Psoas muscle (tissue), 8 donors: Measurements from ENCODE around the gene HACE1. TPM values are rescaled to one million over a fixed set of nuclear protein-coding genes. Genes with fewer than 3 reads are reported as not detected.
"Not testable (repeated sequence)": the region's sequence is repeated elsewhere in the genome, so short reads cannot be mapped to it uniquely, and the experiment has no call there.

Experiments used
- ATAC-seq, 4 donors: fragments of 200-7000 bp; cut with Tn5 transposase; one replicate each; pipeline ENCODE4 v1.9.1; 2020; ENCODE audit warnings: moderate library complexity in 3 of 4, mild to moderate bottlenecking in 2 of 4
- DNase-seq, 2 donors: peaks; one replicate each; pipeline ENCODE4 v3.0.0-alpha.2; 2020
- H3K27ac ChIP-seq: fragments of 200-600 bp; one replicate; pipeline ENCODE4 v1.8.0; 2022
- H3K27me3 ChIP-seq, 3 donors: fragments of 200-600 bp in 1 of 3; one replicate each; pipeline versions ENCODE4 v1.6.1 to v1.8.0; 2013 to 2022; ENCODE audit warnings: low read length in 2 of 3, mild to moderate bottlenecking in 2 of 3, moderate library complexity in 1 of 3; ENCODE audit not compliant: insufficient read depth in 3 of 3
- H3K36me3 ChIP-seq, 2 donors: fragments of 200-600 bp in 1 of 2; one replicate each; pipeline versions ENCODE4 v1.6.1 to v1.8.0; 2013 to 2022; ENCODE audit warnings: low read depth in 1 of 2, mild to moderate bottlenecking in 1 of 2, moderate library complexity in 1 of 2; ENCODE audit not compliant: insufficient read depth in 1 of 2
- H3K4me1 ChIP-seq: fragments of 200-600 bp; one replicate; pipeline ENCODE4 v1.8.0; 2022
- H3K4me3 ChIP-seq: fragments of 200-600 bp; one replicate; pipeline ENCODE4 v1.8.0; 2022; ENCODE audit warnings: mild to moderate bottlenecking
- H3K9me3 ChIP-seq: fragments of 200-600 bp; one replicate; pipeline ENCODE4 v1.8.0; 2022
- WGBS, 3 donors: extraction: QIAGEN DNeasy Blood & Tissue Kit; methylation state at CpG; one replicate each; pipeline versions ENCODE4 v1.1.6 to v1.1.7; 2013; 5-methylcytosine and 5-hydroxymethylcytosine counted together
- intact Hi-C, 2 donors: fragments of 100-400 bp; cut with DNase I; formaldehyde crosslinking; loops; one replicate each; pipeline versions ENCODE4 v1.11.0 to v1.14.2; 2022
- polyA plus RNA-seq, 3 donors: library from polyadenylated mRNA; stranded (reverse); fragments of 200-250 nt; gene quantifications; one replicate each; pipeline ENCODE4 v1.2.3, GENCODE V29; 2013
- total RNA-seq, 4 donors: library from RNA; stranded (reverse); fragmentation: NEBNext Ultra II Directional in 2 of 4; extraction: Animal tissue kit (Norgen Biotek cat#: 25700) in 2 of 4; gene quantifications; one replicate each; pipeline versions ENCODE4 v1.2.1 to v1.2.4, GENCODE V29; 2021 to 2023
- TF ChIP-seq, protein P1 (sequence below): fragments of 200-600 bp; IDR thresholded peaks from one replicate; pipeline ENCODE4 v1.8.0; 2022; ENCODE audit warnings: antibody characterized with exemption
- donor health status: healthy with polysubstance abuse.
- donor health status: DM: no; HTN: no; CAD: no; lungs with moderate emphysema.
- donor health status: Bipolar disorder and iron deficiency.
- donor health status: healthy.
- donor health status: DM: yes; HTN: yes; CAD: no.
- donor health status: DM: no; HTN: no; CAD: no.
- donor health status: DM: no; HTN: no; CAD: no.
- donor health status: DM: yes; HTN: yes; CAD: no.

Gene HACE1
- total and polyA plus RNA-seq, 7 donors: 2.5 to 4.8 (median 4.3) TPM

DNA sequence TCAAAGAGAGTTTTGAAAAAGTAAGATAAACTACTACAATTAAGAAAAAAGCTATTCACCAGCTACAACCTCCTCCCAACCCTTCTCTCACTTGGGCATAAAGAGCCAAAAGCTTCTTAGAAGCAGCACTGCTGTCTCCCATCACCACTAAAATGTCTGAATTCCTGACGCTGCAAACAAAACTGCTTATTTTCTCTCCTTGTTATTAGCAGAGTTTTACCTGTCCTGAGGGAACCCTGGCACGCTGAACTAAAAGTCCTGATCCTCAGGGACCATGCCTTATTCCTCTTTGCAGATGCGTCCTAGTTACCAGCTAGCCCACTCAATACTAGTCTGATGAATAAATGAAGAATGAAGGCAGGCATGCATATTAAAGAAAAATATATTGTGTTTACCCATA is 1.1 kb downstream of the HACE1 start:
- H3K27me3 ChIP-seq: no peaks in the 10 kb centered on the region
- TF ChIP-seq, protein P1, sequence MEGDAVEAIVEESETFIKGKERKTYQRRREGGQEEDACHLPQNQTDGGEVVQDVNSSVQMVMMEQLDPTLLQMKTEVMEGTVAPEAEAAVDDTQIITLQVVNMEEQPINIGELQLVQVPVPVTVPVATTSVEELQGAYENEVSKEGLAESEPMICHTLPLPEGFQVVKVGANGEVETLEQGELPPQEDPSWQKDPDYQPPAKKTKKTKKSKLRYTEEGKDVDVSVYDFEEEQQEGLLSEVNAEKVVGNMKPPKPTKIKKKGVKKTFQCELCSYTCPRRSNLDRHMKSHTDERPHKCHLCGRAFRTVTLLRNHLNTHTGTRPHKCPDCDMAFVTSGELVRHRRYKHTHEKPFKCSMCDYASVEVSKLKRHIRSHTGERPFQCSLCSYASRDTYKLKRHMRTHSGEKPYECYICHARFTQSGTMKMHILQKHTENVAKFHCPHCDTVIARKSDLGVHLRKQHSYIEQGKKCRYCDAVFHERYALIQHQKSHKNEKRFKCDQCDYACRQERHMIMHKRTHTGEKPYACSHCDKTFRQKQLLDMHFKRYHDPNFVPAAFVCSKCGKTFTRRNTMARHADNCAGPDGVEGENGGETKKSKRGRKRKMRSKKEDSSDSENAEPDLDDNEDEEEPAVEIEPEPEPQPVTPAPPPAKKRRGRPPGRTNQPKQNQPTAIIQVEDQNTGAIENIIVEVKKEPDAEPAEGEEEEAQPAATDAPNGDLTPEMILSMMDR: no peak
- no peak overlapping the region for H3K27ac ChIP-seq
- intact Hi-C loops: no loop called here
- peak overlapping the region; percentile 76 for H3K4me3 ChIP-seq
- no peak for ATAC-seq
- H3K36me3 ChIP-seq: no peaks in the 10 kb centered on the region
- WGBS, 3 donors: 21 to 25% (median 23%) methylated on average over 3 of the region's 3 CpGs
- DNase-seq: no peak
- no peaks in the 10 kb centered on the region for H3K9me3 ChIP-seq
- peaks cover 6% of the 10 kb centered on the region for H3K4me1 ChIP-seq

DNA sequence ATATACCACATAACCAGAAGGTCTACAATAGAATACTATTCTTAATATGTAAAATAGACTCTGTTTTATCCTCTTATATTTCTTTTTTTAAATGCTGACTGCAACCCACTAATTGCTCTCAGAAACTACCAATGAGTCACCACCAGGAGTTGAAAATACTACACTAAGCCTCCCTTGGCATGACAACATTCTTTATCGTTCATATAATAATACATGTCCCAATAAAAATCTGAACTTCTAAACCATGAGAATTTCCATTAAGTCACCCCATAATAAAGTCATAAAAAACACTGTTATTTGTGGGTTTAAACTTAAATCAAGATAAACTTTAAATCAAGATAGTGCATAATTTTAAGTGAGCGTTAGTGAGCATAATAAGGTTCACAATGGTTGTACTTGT is 4.2 kb downstream of the HACE1 start:
- Histone ChIP-seq H3K27ac (no peak overlapping the region), H3K4me1 (peaks cover 6% of the 10 kb centered on the region), H3K27me3 (no peaks in the 10 kb centered on the region), H3K36me3 (peaks cover 5 to 15% of the 10 kb centered on the region in 2 donors), H3K4me3 (no peak overlapping the region), H3K9me3 (no peaks in the 10 kb centered on the region)
- DNase-seq (no peak), ATAC-seq (no peak)
- intact Hi-C loops: no loop called here
- TF ChIP-seq, protein P1: no peak
- 60 to 65% (median 60%) methylated on average over 2 of the region's 2 CpGs for WGBS, 3 donors

DNA sequence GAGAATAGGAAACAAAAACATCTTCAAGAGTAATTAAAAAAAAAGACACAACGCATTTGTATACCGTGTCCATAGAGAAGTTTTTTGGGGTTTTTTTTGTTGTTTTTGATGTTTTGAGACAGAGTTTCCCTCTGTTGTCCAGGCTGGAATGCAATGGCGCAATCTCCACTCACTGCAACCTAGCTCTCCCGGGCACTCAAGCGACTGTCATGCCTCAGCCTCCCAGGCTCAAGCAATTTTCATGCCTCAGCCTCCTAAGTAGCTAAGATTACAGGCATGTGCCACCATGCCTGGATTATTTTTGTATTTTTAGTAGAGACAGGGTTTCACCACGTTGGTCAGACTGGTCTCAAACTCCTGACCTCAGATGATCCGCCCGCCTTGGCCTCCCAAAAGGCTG is 12.0 kb downstream of the HACE1 start:
- H3K4me1 ChIP-seq, DNase-seq, H3K9me3 ChIP-seq, ATAC-seq, H3K4me3 ChIP-seq, intact Hi-C loops, H3K27me3 ChIP-seq, H3K27ac ChIP-seq: not testable (repeated sequence)
- 76 to 84% (median 83%) methylated on average over 8 of the region's 8 CpGs for WGBS, 3 donors
- peaks cover 6 to 53% of the 10 kb centered on the region in 2 donors for H3K36me3 ChIP-seq

DNA sequence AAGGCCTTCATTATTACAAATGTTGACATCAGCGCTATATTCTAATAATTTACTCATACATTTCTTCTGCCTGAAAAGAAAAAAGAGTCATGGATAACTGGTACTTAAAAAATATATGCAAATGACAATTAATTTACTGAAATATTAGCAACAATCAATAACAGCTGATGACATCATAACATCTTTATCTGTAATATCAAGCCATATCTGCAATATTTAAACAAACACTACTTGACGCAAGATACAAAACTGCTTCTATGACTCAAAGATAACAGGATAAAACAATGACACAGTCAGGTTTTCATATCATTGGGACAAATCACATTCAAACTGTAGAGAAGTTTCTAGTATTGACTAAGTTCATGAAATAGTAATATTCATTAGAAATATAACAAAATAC is 16.5 kb downstream of the HACE1 start:
- H3K27ac ChIP-seq: no peak overlapping the region
- H3K4me1 ChIP-seq: no peaks in the 10 kb centered on the region
- ATAC-seq (no peak), DNase-seq (no peak)
- TF ChIP-seq, protein P1: no peak
- H3K4me3 ChIP-seq: no peak overlapping the region
- no peaks in the 10 kb centered on the region for H3K9me3 ChIP-seq
- intact Hi-C loops: no loop called here
- H3K27me3 ChIP-seq: no peaks in the 10 kb centered on the region
- H3K36me3 ChIP-seq: peaks cover 0 to 38% of the 10 kb centered on the region in 2 donors
- 93 to 98% (median 95%) methylated on average over 2 of the region's 2 CpGs for whole genome bisulfite sequencing, 3 donors

DNA sequence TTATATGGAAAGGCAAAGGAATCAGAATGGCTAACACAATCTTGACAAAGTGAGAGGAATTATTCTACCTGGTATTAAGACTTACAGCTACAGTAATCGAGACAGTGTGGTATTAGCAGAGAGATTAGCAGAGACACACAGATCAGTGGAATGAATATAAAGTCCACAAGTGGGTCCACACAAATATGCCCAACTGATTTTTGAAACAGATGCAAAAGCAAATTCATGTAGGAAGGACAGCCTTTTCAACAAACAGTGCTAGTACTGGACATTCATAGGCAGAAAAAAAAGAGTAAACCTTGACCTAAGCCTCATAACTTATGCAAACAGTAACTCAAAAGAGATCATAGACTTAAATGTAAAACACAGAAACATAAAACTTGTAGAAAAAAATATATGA is 22.6 kb downstream of the HACE1 start:
- intact Hi-C loops: no loop called here
- TF ChIP-seq, protein P1: no peak
- peaks cover 0 to 26% of the 10 kb centered on the region in 2 donors for H3K36me3 ChIP-seq
- no peak for DNase-seq
- no peak overlapping the region for H3K27ac ChIP-seq
- H3K4me1 ChIP-seq: no peaks in the 10 kb centered on the region
- no peak overlapping the region for H3K4me3 ChIP-seq
- no peaks in the 10 kb centered on the region for H3K27me3 ChIP-seq
- no peak for ATAC-seq
- WGBS, 3 donors: 94 to 97% (median 95%) methylated on average over 1 of the region's 1 CpG
- no peaks in the 10 kb centered on the region for H3K9me3 ChIP-seq

DNA sequence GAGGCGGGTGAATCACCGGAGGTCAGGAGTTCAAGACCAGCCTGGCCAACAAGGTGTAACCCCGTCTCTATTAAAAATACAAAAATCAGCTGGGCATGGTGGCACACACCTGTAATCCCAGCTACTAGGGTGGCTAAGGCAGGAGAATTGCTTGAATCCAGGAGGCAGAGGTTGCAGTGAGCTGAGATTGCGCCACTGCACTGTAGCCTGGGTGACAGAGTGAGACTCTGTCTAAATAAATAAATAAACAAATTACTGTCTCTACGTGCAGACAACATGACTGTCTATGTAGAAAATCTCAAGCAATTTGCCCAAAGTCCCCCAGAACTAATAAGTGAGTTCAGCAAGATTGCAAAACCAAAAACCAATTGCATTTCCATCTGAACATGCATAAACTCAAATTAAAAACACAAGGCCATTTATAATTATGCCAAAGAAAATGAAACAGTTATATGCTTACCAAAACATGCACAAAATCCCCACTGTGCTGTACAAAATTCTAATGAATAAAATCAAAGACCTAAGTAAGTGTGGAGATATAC is 23.2 kb downstream of the HACE1 start:
- intact Hi-C loops, H3K9me3 ChIP-seq, DNase-seq, H3K4me3 ChIP-seq, ATAC-seq, H3K27ac ChIP-seq, H3K4me1 ChIP-seq, H3K27me3 ChIP-seq: not testable (repeated sequence)
- WGBS, 3 donors: 92 to 98% (median 95%) methylated on average over 5 of the region's 5 CpGs
- peaks cover 0 to 23% of the 10 kb centered on the region in 2 donors for H3K36me3 ChIP-seq
